Measurements from ENCODE around the gene DCUN1D5. TPM values are rescaled to one million over a fixed set of nuclear protein-coding genes. Genes with fewer than 3 reads are reported as not detected.
A peak's percentile ranks its signal among the peaks of the same experiment; 100 is the strongest.

The DCUN1D5 gene
- total RNA-seq, 4 donors from 2014 or later: 50.0 to 88.0 (median 63.9) TPM

- TF ChIP-seq POLR2A (IDR thresholded peaks at IDR 0.05): no peak
- TF ChIP-seq CTCF (IDR thresholded peaks at IDR 0.05): no peak
- intact Hi-C loops (cut with DNase I): no loop called here
- no peak overlapping the region for H3K4me3 ChIP-seq
- no peaks in the 10 kb centered on the region for H3K27me3 ChIP-seq
- H3K36me3 ChIP-seq: peaks cover 0 to 56% (median 8%) of the 10 kb centered on the region in 3 donors
- 86 to 88% methylated on average over 1 of the region's 1 CpG for WGBS, 2 donors
- DNase-seq: no peak
- H3K27ac ChIP-seq: no peak overlapping the region
- no peaks in the 10 kb centered on the region for H3K4me1 ChIP-seq
- no peaks in the 10 kb centered on the region for H3K9me3 ChIP-seq
Measured at GRCh38 chr11:103067118-103067517, 24.8 kb downstream of the DCUN1D5 start.

- TF ChIP-seq CTCF (IDR thresholded peaks at IDR 0.05) (no peak), POLR2A (IDR thresholded peaks at IDR 0.05) (no peak)
- Histone ChIP-seq H3K4me3 (no peak overlapping the region), H3K4me1 (no peaks in the 10 kb centered on the region), H3K27ac (no peak overlapping the region), H3K9me3 (no peaks in the 10 kb centered on the region), H3K27me3 (no peaks in the 10 kb centered on the region), H3K36me3 (peaks cover 0 to 79% (median 13%) of the 10 kb centered on the region in 3 donors)
- WGBS, 2 donors: 95 to 100% methylated on average over 1 of the region's 1 CpG
- intact Hi-C loops (cut with DNase I): no loop called here
- DNase-seq: no peak
Measured at GRCh38 chr11:103061656-103062055, 30.3 kb downstream of the DCUN1D5 start.

- no peak overlapping the region for H3K27ac ChIP-seq
- intact Hi-C loops (cut with DNase I): no loop called here
- WGBS, 2 donors: 27 to 35% methylated on average over 3 of the region's 3 CpGs
- no peak for DNase-seq
- no peaks in the 10 kb centered on the region for H3K4me1 ChIP-seq
- peak in 5 of 6 experiments; percentile 41 to 63 (median 51) for TF ChIP-seq CTCF (IDR thresholded peaks at IDR 0.05)
- TF ChIP-seq POLR2A (IDR thresholded peaks at IDR 0.05): no peak
- H3K4me3 ChIP-seq: no peak overlapping the region
- no peaks in the 10 kb centered on the region for H3K9me3 ChIP-seq
- peaks cover 0 to 23% (median 0%) of the 10 kb centered on the region in 3 donors for H3K36me3 ChIP-seq
- H3K27me3 ChIP-seq: no peaks in the 10 kb centered on the region
Measured at GRCh38 chr11:103055221-103055890, 36.6 kb downstream of the DCUN1D5 start.

- Histone ChIP-seq H3K9me3 (no peaks in the 10 kb centered on the region), H3K27ac (no peak overlapping the region), H3K27me3 (no peaks in the 10 kb centered on the region), H3K4me3 (no peak overlapping the region), H3K36me3 (peaks cover 0 to 10% (median 0%) of the 10 kb centered on the region in 3 donors), H3K4me1 (no peaks in the 10 kb centered on the region)
- no peak for DNase-seq
- 88 to 96% methylated on average over 3 of the region's 3 CpGs for WGBS, 2 donors
- TF ChIP-seq POLR2A (IDR thresholded peaks at IDR 0.05): no peak
- no peak for TF ChIP-seq CTCF (IDR thresholded peaks at IDR 0.05)
- intact Hi-C loops (cut with DNase I): no loop called here
Measured at GRCh38 chr11:103053997-103054396, 38.0 kb downstream of the DCUN1D5 start.

DNA sequence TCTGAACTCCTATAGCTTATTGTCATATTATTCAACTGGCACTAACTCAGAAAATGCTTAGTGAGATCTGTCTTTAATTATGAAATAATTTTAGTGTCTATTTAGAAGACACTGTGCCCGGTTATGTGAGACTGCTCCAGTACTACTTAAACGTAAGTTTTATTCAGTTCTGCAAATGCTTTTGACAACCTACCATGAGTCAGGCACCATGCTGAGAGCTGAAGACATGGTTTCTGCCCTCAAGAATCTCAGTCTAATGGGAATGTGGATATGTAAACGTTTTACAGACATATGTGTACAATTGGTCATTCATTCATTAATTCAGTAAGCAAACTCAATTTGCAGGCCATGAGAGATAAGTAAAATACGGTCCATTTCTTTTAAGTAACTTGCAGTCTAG lies 40.0 kb downstream of the DCUN1D5 start:
- DNase-seq: no peak
- Histone ChIP-seq H3K4me3 (no peak overlapping the region), H3K4me1 (no peaks in the 10 kb centered on the region), H3K27ac (no peak overlapping the region), H3K9me3 (no peaks in the 10 kb centered on the region), H3K27me3 (no peaks in the 10 kb centered on the region), H3K36me3 (peaks cover 0 to 2% (median 0%) of the 10 kb centered on the region in 3 donors)
- WGBS, 2 donors: 71 to 84% methylated on average over 4 of the region's 4 CpGs
- TF ChIP-seq POLR2A (IDR thresholded peaks at IDR 0.05) (no peak), CTCF (IDR thresholded peaks at IDR 0.05) (no peak)
- intact Hi-C loops (cut with DNase I): no loop called here

Measured in esophagus squamous epithelium (tissue), 5 donors.